ENCODE results near the gene CYSLTR2.

CYSLTR2 gene

DNA sequence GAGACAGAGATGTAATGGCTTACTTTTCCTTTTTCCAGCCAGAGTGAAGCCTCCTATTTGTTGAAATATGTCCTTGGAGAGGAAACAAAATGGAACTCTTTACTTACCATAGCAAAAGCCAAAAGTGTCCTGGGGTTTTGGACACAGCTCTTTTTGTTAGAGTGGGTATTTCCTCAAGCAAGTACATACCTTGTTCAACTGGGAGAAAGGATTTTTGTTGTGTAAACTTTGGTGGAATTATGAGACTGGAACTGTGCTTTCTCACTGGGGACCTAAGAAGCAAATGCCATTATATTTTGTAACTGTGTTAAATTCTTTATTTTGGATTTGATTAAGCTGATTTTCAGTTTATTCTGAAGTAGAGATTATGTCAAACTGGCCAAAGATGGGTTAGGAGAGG lies 58.4 kb downstream of the CYSLTR2 start:
- DNase-seq (ENCODE audit: low spot score) = no peak
- TF ChIP-seq, protein P1, sequence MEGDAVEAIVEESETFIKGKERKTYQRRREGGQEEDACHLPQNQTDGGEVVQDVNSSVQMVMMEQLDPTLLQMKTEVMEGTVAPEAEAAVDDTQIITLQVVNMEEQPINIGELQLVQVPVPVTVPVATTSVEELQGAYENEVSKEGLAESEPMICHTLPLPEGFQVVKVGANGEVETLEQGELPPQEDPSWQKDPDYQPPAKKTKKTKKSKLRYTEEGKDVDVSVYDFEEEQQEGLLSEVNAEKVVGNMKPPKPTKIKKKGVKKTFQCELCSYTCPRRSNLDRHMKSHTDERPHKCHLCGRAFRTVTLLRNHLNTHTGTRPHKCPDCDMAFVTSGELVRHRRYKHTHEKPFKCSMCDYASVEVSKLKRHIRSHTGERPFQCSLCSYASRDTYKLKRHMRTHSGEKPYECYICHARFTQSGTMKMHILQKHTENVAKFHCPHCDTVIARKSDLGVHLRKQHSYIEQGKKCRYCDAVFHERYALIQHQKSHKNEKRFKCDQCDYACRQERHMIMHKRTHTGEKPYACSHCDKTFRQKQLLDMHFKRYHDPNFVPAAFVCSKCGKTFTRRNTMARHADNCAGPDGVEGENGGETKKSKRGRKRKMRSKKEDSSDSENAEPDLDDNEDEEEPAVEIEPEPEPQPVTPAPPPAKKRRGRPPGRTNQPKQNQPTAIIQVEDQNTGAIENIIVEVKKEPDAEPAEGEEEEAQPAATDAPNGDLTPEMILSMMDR (IDR thresholded peaks at IDR 0.05; ENCODE audit: borderline replicate concordance, control extremely low read depth, extremely low read depth, insufficient read depth, missing control alignments) = no peak
- in situ Hi-C loops (cut with MboI; ENCODE audit: low sequenced_read_pairs, unreplicated experiment) = no loop called here

DNA sequence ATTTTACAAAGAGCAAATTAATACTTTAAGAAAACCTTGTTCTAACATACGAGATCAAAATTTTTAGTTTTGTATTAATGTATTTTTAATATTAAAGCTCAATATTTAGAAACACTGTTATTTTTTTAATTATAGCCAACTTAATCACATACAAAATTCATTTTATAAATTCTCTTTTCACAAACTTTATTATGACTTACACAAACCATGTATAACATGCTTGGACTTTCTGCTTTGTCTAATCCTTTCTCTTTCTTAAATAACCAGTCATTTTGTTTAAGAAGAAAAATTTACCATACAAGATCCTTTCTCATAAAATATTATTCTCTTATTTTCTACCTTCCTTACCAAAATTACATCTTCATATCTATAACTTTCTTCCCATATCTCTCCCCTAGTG lies 62.2 kb downstream of the CYSLTR2 start:
- in situ Hi-C loops (cut with MboI; ENCODE audit: low sequenced_read_pairs, unreplicated experiment) = no loop called here
- TF ChIP-seq, protein P1 (IDR thresholded peaks at IDR 0.05; ENCODE audit: borderline replicate concordance, control extremely low read depth, extremely low read depth, insufficient read depth, missing control alignments) = no peak
- DNase-seq (ENCODE audit: low spot score) = no peak

DNA sequence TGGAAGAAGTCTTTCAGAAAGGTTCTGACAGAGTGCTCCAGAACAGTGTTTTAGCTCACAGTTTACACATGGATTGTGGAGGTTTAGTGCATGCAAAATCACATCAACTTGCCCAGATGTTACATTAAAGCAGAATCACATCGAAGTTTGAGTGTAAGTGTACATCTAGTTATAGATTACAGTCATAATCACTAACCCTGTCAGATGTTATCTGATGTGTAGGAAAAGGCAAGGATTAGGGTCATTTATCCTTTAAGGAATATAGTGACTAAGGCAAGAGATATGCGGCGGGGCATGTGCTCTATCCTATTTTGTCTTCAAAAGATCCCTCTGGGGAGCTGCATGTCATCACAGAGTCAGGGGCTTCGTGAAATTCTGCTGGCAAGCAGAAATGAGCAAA lies 66.9 kb downstream of the CYSLTR2 start:
- no peak for DNase-seq (ENCODE audit: low spot score)
- in situ Hi-C loops (cut with MboI; ENCODE audit: low sequenced_read_pairs, unreplicated experiment) = no loop called here
- TF ChIP-seq, protein P1 (IDR thresholded peaks at IDR 0.05; ENCODE audit: borderline replicate concordance, control extremely low read depth, extremely low read depth, insufficient read depth, missing control alignments) = no peak

GRCh38 chr13:48723168-48723567 lies 69.4 kb downstream of the CYSLTR2 start:
- no peak for DNase-seq (ENCODE audit: low spot score)
- TF ChIP-seq, protein P1 (IDR thresholded peaks at IDR 0.05; ENCODE audit: borderline replicate concordance, control extremely low read depth, extremely low read depth, insufficient read depth, missing control alignments) = no peak
- in situ Hi-C loops (cut with MboI; ENCODE audit: low sequenced_read_pairs, unreplicated experiment) = no loop called here

- no peak for DNase-seq (ENCODE audit: low spot score)
- TF ChIP-seq, protein P1 (IDR thresholded peaks at IDR 0.05; ENCODE audit: borderline replicate concordance, control extremely low read depth, extremely low read depth, insufficient read depth, missing control alignments) = no peak
- in situ Hi-C loops (cut with MboI; ENCODE audit: low sequenced_read_pairs, unreplicated experiment) = no loop called here
Observed at GRCh38 chr13:48725271-48725670, 71.5 kb downstream of the CYSLTR2 start.

- in situ Hi-C loops (cut with MboI; ENCODE audit: low sequenced_read_pairs, unreplicated experiment) = no loop called here
- TF ChIP-seq, protein P1 (IDR thresholded peaks at IDR 0.05; ENCODE audit: borderline replicate concordance, control extremely low read depth, extremely low read depth, insufficient read depth, missing control alignments) = no peak
- DNase-seq (ENCODE audit: low spot score) = no peak
Observed at GRCh38 chr13:48726711-48727110, 73.0 kb downstream of the CYSLTR2 start.
